ENCODE data around the gene HYDIN.

Gene HYDIN

GRCh38 chr16:70784692-70785555 is 445.6 kb downstream of the HYDIN start:
- DNase-seq: no peak

- DNase-seq: no peak
Observed at GRCh38 chr16:70782237-70782636, 448.3 kb downstream of the HYDIN start.

DNA sequence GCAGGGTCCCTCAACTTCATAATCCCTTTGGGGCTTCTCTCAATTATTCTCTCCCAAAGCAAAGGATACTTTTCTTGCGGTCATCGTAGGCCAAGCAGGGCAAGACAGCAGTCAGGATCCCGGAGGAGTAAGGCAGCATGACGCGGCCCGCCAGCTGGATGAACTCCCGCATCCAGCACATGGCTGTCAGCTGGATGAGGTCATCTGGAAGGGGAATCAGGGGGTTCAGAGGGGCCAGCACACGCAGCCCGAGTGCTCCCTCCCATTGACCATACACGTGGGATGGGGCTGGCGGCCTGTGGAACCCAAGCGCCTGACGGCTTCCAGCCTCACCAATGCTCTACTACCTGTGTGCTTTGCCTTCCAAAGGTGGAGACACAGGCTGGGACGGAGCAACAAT is 448.7 kb downstream of the HYDIN start:
- DNase-seq: no peak

GRCh38 chr16:70780546-70780945 is 450.0 kb downstream of the HYDIN start:
- DNase-seq: no peak

DNA sequence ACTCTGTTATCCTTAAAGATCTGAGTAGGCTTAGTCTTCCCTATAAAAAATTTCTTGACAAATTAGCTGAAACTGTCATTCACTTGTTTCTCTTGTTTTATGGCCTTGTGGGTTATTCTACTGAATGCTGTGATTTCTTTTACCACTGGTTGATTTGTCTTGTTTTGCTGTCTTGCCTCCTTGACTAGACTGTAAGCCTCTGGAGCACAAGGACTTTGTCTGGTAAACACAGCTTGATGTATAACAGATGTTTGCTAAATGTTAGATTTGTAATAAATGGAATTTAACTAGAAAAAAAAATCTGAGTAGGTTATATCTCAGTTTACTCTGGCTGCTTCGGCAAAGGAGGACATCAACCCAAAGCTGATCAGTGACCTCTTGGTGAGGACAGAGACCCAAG is 451.2 kb downstream of the HYDIN start:
- DNase-seq: no peak

- peak; percentile 23 for DNase-seq
Observed at GRCh38 chr16:70778901-70779309, 451.6 kb downstream of the HYDIN start.

DNA sequence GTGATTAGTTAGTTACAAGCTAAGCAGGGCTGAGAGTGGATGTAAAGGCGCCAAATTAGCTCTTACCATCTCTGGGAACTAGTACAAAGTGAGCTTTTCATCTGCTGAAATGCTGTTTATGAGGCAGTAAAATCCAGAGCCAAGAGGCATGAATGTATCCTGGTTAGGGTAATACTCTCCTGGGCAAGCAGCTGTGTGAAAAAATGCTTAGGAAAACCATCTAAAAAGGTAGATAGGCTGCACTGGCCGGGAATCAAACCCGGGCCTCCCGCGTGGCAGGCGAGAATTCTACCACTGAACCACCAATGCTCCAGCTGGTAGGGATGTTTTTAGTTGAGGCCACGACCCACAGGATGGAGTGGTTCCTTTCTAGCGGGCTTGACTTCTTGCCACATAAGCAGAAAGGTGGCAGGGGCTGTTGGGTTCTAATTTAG is 452.5 kb downstream of the HYDIN start:
- DNase-seq: peak; percentile 6

DNA sequence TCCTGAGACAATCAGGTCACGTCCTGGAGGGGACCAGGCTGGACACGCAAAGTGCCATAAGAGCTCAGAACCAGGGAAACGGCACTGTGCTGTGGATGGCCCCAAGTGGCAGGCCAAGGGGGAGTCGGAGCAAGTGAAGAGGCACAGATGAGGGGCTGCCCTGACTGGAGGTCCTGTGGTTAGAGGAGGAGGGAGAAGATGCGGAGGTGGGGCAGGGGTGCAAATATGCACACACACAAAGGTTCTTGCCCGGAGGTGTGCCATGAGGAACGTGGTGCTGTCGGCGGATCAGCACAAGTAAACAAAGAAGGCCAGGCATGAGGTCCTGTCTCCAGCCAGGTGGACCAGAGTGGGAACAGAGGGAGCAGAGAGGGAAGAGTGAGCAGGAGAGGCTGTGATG is 453.0 kb downstream of the HYDIN start:
- no peak for DNase-seq

GRCh38 chr16:70775399-70775798 is 455.1 kb downstream of the HYDIN start:
- DNase-seq: no peak

GRCh38 chr16:70774261-70774660 is 456.3 kb downstream of the HYDIN start:
- DNase-seq: no peak

- DNase-seq: no peak
Observed at GRCh38 chr16:70772493-70772892, 458.0 kb downstream of the HYDIN start.

GRCh38 chr16:70770626-70771552 is 459.6 kb downstream of the HYDIN start:
- peak; percentile 63 for DNase-seq

DNA sequence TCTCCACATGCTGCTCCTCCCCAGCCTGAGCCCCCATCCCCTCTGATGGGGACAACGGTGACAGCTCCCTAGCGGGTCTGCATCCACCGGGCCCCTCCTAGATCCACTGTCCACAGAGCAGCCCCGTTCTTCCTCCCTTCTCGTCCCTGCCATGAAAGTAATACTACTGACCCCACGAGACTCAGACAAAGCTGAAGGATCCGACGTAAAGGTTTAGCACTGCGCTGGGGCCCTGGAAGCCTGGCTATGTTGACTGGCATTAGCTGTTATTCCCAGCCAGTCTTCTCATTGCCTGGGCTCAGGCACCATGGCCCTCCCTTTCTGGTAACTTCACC is 460.3 kb downstream of the HYDIN start:
- no peak for DNase-seq

DNA sequence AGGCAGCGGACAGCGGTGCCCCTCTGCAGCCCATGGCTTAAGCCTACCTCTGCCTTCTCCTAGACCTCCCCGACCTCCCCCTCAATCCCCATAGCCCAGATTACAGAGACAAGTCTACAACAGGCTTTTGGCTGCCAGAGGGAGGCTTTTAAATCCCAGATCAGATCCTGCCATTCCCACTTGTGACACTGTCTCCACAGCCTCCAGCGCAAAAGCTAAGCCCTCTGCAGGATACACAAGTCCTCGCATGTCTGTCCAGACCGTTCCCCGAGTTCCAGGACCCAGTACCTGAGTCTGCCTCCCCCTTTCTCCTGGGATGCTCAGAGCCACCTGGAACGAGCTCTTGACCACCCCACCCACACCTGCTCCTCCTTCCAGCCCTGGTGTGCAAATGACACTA is 460.8 kb downstream of the HYDIN start:
- no peak for DNase-seq

GRCh38 chr16:70769131-70769530 is 461.4 kb downstream of the HYDIN start:
- no peak for DNase-seq

DNA sequence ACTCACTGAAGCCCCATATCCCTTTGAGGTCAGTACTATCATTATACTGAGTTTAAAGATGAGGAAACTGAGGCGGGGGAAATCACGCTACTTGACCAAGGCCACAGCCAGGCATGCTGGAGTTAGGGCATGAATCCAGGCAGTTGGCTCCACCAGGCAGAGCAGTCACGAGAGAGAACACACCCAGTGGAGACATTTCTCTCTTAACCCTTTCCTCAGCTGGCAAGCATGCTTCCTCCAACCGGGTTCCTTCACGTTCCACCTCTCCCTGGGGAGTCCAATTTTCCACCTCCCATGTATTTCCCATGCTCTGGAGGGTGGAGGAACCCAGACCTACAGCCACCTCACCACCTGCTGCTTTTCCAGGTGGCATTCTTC is 462.3 kb downstream of the HYDIN start:
- DNase-seq: no peak

GRCh38 chr16:70767377-70768202 is 462.9 kb downstream of the HYDIN start:
- DNase-seq: no peak

DNA sequence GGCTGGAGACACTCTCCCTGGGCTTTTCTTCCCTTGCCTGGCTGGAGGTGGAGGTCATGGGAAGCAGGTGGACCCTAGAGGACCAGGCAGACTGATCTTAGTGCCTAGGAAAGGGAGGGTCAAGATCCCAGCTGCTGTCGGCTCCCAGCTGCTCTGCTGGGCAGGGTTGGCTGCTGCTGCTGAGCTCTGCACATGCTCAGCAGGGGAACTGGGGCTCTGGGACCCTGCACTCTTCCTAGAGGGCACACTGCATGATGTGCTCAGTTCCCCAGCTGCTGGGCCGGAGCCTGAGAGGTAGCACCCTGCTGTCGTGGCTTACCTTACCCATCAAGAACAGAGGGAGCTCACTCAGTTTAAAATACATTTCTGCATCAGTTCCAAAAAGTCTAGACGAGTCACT is 463.9 kb downstream of the HYDIN start:
- no peak for DNase-seq

DNA sequence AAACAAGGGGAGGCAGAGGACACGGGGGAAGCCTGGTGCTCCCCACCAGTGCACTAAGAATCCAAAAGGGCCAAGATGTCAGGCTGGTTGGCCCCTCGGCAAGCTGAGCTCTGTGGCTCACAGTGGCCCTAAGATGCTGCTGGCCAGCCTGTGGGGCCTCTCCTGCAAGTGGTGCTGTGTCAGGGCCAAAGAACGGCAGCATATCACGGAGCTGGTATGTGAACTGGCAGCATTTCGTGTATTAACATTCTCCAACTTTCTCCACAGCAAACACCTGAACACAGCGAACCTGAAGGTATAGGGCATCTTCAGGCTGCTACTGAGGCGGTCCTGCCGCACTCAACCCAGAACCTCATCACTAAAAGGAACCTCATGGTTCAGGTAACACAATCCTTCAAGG is 464.3 kb downstream of the HYDIN start:
- no peak for DNase-seq

- no peak for DNase-seq
Observed at GRCh38 chr16:70765491-70765890, 465.0 kb downstream of the HYDIN start.

DNA sequence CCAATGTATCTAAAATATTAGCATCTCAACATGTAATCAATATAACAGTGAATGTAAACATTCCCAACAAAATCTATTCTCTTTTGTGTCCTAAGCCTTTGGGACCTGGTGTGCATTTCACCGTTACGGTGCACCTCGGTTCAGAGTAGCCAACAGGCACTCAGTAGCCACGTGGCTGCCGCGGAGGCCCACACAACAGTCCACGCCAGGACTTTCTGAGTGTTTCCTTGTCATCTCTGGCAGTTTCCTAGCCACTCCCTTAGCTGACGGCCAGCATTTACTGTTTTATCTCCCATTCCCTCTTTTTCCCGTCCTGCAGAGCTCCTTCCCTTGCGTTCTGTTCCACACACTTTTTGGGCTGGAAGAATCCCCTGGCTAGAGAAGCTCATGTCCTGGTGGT is 465.9 kb downstream of the HYDIN start:
- DNase-seq: no peak

DNA sequence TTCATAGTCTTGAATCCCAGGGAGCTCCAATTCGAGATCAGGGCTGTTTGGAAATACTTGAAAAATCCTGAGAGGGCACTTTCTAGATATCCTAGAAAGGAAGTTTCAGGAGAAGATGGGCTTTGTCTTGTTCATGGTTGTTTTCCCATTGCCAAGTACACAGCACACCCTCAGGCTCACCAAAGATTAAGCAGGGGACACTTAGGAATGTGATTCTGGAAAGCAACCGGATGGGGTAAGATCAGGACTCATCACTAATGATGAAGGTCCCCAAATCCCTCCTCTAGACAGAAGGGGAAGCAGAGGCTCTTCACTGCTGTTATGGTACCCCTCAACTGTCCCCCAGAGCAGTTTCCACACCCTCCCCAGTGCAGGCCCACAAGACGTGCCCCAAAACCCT is 470.3 kb downstream of the HYDIN start:
- DNase-seq: no peak

DNA sequence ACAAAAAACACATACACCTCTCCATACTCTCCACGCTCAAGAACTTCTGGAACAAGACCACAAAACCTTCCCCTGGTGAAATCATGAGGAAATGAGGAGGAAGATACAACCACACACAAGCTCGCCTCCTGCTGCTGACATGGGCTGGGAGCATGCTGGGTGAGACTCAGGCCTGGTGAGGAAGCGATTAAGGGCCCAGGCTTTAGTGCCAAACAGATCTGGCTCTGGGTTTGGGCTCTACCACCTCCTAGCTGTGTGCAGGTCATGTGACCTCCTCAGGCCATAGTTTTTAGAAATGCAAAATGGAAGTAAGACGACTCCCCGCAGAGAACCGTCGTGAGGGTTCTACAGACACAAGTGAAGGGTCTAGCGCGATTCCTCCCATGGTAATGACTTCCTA is 470.9 kb downstream of the HYDIN start:
- DNase-seq: no peak
